ENCODE results near the gene HLA-DMB.
A peak's percentile ranks its signal among the peaks of the same experiment; 100 is the strongest.

HLA-DMB gene

GRCh38 chr6:32906539-32906938 is 34.3 kb downstream of the HLA-DMB start:
- no peak overlapping the region for H3K23ac ChIP-seq (ENCODE audit: low read length in 2 of 2)
- no peak overlapping the region for H2BK5ac ChIP-seq (ENCODE audit: low read depth, low read length, poor library complexity, severe bottlenecking)
- H3K9me3 ChIP-seq (ENCODE audit: control insufficient read depth, low read length): no peaks in the 10 kb centered on the region
- no peak overlapping the region for H3K14ac ChIP-seq (ENCODE audit: low read length in 2 of 2)
- no peak overlapping the region for H3K4me3 ChIP-seq (ENCODE audit: insufficient read depth in 1 of 2, low read depth in 1 of 2, low read length in 2 of 2)
- H3K4ac ChIP-seq (ENCODE audit: low read depth in 1 of 2, low read length in 2 of 2): no peak overlapping the region
- WGBS: no CpG with 5 or more reads among the region's 1 CpG
- H2AK5ac ChIP-seq (ENCODE audit: low read length, severe bottlenecking): no peak overlapping the region
- no peak overlapping the region for H2BK12ac ChIP-seq (ENCODE audit: low read length in 2 of 2)
- no peak overlapping the region for H4K8ac ChIP-seq (ENCODE audit: low read length)
- no peak overlapping the region for H2BK15ac ChIP-seq (ENCODE audit: low read depth, poor library complexity, severe bottlenecking)
- no peak overlapping the region for H3K18ac ChIP-seq (ENCODE audit: low read depth in 1 of 2, low read length in 2 of 2)
- H2BK120ac ChIP-seq (ENCODE audit: low read depth, low read length): no peak overlapping the region
- no peak overlapping the region for H2AFZ ChIP-seq (ENCODE audit: low read depth, low read length)
- peaks cover 1% of the 10 kb centered on the region for H3K79me1 ChIP-seq (replicated peaks; ENCODE audit: low read length, poor library complexity, severe bottlenecking)
- H3K27ac ChIP-seq (ENCODE audit: low read length, poor library complexity, severe bottlenecking): peak overlapping the region; percentile 84
- no peaks in the 10 kb centered on the region for H3K27me3 ChIP-seq (ENCODE audit: control insufficient read depth in 1 of 2, insufficient read depth in 1 of 2, low read length in 2 of 2)
- peaks cover 4% of the 10 kb centered on the region for H3K4me1 ChIP-seq (ENCODE audit: control insufficient read depth, insufficient read depth, low read depth, low read length)
- H4K91ac ChIP-seq (ENCODE audit: low read length): no peak overlapping the region
- H3K36me3 ChIP-seq (ENCODE audit: control insufficient read depth in 1 of 2, insufficient read depth in 2 of 2, low read depth in 1 of 2, low read length in 2 of 2): peaks cover 0 to under 1% of the 10 kb centered on the region in 2 experiments
- H3K4me2 ChIP-seq (ENCODE audit: low read length, poor library complexity, severe bottlenecking): peak overlapping the region; percentile 16
- H3K9ac ChIP-seq (ENCODE audit: low read length): no peak overlapping the region
- DNase-seq: no peak

GRCh38 chr6:32905078-32905477 is 35.8 kb downstream of the HLA-DMB start:
- Histone ChIP-seq H3K23ac (ENCODE audit: low read length in 2 of 2) (no peak overlapping the region), H3K79me1 (replicated peaks; ENCODE audit: low read length, poor library complexity, severe bottlenecking) (peaks cover 6% of the 10 kb centered on the region), H3K9me3 (ENCODE audit: control insufficient read depth, low read length) (no peaks in the 10 kb centered on the region), H4K8ac (ENCODE audit: low read length) (no peak overlapping the region), H3K9ac (ENCODE audit: low read length) (no peak overlapping the region), H4K91ac (ENCODE audit: low read length) (no peak overlapping the region), H3K14ac (ENCODE audit: low read length in 2 of 2) (no peak overlapping the region), H3K27ac (ENCODE audit: low read length, poor library complexity, severe bottlenecking) (no peak overlapping the region), H3K18ac (ENCODE audit: low read depth in 1 of 2, low read length in 2 of 2) (no peak overlapping the region), H2BK15ac (ENCODE audit: low read depth, poor library complexity, severe bottlenecking) (no peak overlapping the region), H2AK5ac (ENCODE audit: low read length, severe bottlenecking) (no peak overlapping the region), H2BK120ac (ENCODE audit: low read depth, low read length) (no peak overlapping the region), H3K4ac (ENCODE audit: low read depth in 1 of 2, low read length in 2 of 2) (no peak overlapping the region), H3K27me3 (ENCODE audit: control insufficient read depth in 1 of 2, insufficient read depth in 1 of 2, low read length in 2 of 2) (no peaks in the 10 kb centered on the region), H3K36me3 (ENCODE audit: control insufficient read depth in 1 of 2, insufficient read depth in 2 of 2, low read depth in 1 of 2, low read length in 2 of 2) (peaks cover 0 to 8% of the 10 kb centered on the region in 2 experiments), H2BK12ac (ENCODE audit: low read length in 2 of 2) (no peak overlapping the region), H3K4me3 (ENCODE audit: insufficient read depth in 1 of 2, low read depth in 1 of 2, low read length in 2 of 2) (no peak overlapping the region), H3K4me1 (ENCODE audit: control insufficient read depth, insufficient read depth, low read depth, low read length) (peaks cover 4% of the 10 kb centered on the region), H3K4me2 (ENCODE audit: low read length, poor library complexity, severe bottlenecking) (no peak overlapping the region), H2AFZ (ENCODE audit: low read depth, low read length) (no peak overlapping the region), H2BK5ac (ENCODE audit: low read depth, low read length, poor library complexity, severe bottlenecking) (no peak overlapping the region)
- 92% methylated on average over 1 of the region's 2 CpGs for WGBS
- no peak for DNase-seq

- H3K23ac ChIP-seq (ENCODE audit: low read length in 2 of 2): no peak overlapping the region
- no peak overlapping the region for H2BK15ac ChIP-seq (ENCODE audit: low read depth, poor library complexity, severe bottlenecking)
- no peak overlapping the region for H3K4ac ChIP-seq (ENCODE audit: low read depth in 1 of 2, low read length in 2 of 2)
- H3K18ac ChIP-seq (ENCODE audit: low read depth in 1 of 2, low read length in 2 of 2): no peak overlapping the region
- peaks cover 6% of the 10 kb centered on the region for H3K79me1 ChIP-seq (replicated peaks; ENCODE audit: low read length, poor library complexity, severe bottlenecking)
- H3K4me3 ChIP-seq (ENCODE audit: insufficient read depth in 1 of 2, low read depth in 1 of 2, low read length in 2 of 2): no peak overlapping the region
- H2BK12ac ChIP-seq (ENCODE audit: low read length in 2 of 2): no peak overlapping the region
- no peak overlapping the region for H3K4me2 ChIP-seq (ENCODE audit: low read length, poor library complexity, severe bottlenecking)
- no peak overlapping the region for H2BK5ac ChIP-seq (ENCODE audit: low read depth, low read length, poor library complexity, severe bottlenecking)
- H3K4me1 ChIP-seq (ENCODE audit: control insufficient read depth, insufficient read depth, low read depth, low read length): peaks cover 4% of the 10 kb centered on the region
- no peak overlapping the region for H3K27ac ChIP-seq (ENCODE audit: low read length, poor library complexity, severe bottlenecking)
- H2AK5ac ChIP-seq (ENCODE audit: low read length, severe bottlenecking): no peak overlapping the region
- peaks cover 0 to 8% of the 10 kb centered on the region in 2 experiments for H3K36me3 ChIP-seq (ENCODE audit: control insufficient read depth in 1 of 2, insufficient read depth in 2 of 2, low read depth in 1 of 2, low read length in 2 of 2)
- H4K91ac ChIP-seq (ENCODE audit: low read length): no peak overlapping the region
- H3K9ac ChIP-seq (ENCODE audit: low read length): no peak overlapping the region
- no peaks in the 10 kb centered on the region for H3K27me3 ChIP-seq (ENCODE audit: control insufficient read depth in 1 of 2, insufficient read depth in 1 of 2, low read length in 2 of 2)
- H2AFZ ChIP-seq (ENCODE audit: low read depth, low read length): no peak overlapping the region
- H2BK120ac ChIP-seq (ENCODE audit: low read depth, low read length): no peak overlapping the region
- H4K8ac ChIP-seq (ENCODE audit: low read length): no peak overlapping the region
- H3K9me3 ChIP-seq (ENCODE audit: control insufficient read depth, low read length): no peaks in the 10 kb centered on the region
- no peak for DNase-seq
- no peak overlapping the region for H3K14ac ChIP-seq (ENCODE audit: low read length in 2 of 2)
Measured at GRCh38 chr6:32903952-32904351, 36.9 kb downstream of the HLA-DMB start.

- Histone ChIP-seq H2BK5ac (ENCODE audit: low read depth, low read length, poor library complexity, severe bottlenecking) (no peak overlapping the region), H3K4me3 (ENCODE audit: insufficient read depth in 1 of 2, low read depth in 1 of 2, low read length in 2 of 2) (peak overlapping the region; percentile 75 to 96), H3K18ac (ENCODE audit: low read depth in 1 of 2, low read length in 2 of 2) (no peak overlapping the region), H4K91ac (ENCODE audit: low read length) (no peak overlapping the region), H3K4ac (ENCODE audit: low read depth in 1 of 2, low read length in 2 of 2) (no peak overlapping the region), H2BK12ac (ENCODE audit: low read length in 2 of 2) (no peak overlapping the region), H3K14ac (ENCODE audit: low read length in 2 of 2) (no peak overlapping the region), H3K9me3 (ENCODE audit: control insufficient read depth, low read length) (no peaks in the 10 kb centered on the region), H3K79me1 (replicated peaks; ENCODE audit: low read length, poor library complexity, severe bottlenecking) (peaks cover 21% of the 10 kb centered on the region), H2AFZ (ENCODE audit: low read depth, low read length) (peak overlapping the region; percentile 84), H2BK120ac (ENCODE audit: low read depth, low read length) (no peak overlapping the region), H3K4me1 (ENCODE audit: control insufficient read depth, insufficient read depth, low read depth, low read length) (peaks cover 10% of the 10 kb centered on the region), H2AK5ac (ENCODE audit: low read length, severe bottlenecking) (no peak overlapping the region), H3K23ac (ENCODE audit: low read length in 2 of 2) (no peak overlapping the region), H2BK15ac (ENCODE audit: low read depth, poor library complexity, severe bottlenecking) (no peak overlapping the region), H3K36me3 (ENCODE audit: control insufficient read depth in 1 of 2, insufficient read depth in 2 of 2, low read depth in 1 of 2, low read length in 2 of 2) (no peaks in the 10 kb centered on the region), H3K4me2 (ENCODE audit: low read length, poor library complexity, severe bottlenecking) (peak overlapping the region; percentile 72), H3K27me3 (ENCODE audit: control insufficient read depth in 1 of 2, insufficient read depth in 1 of 2, low read length in 2 of 2) (no peaks in the 10 kb centered on the region), H4K8ac (ENCODE audit: low read length) (no peak overlapping the region), H3K9ac (ENCODE audit: low read length) (peak overlapping the region; percentile 73), H3K27ac (ENCODE audit: low read length, poor library complexity, severe bottlenecking) (peak overlapping the region; percentile 45)
- DNase-seq: no peak
- under 1% methylated on average over 8 of the region's 8 CpGs for WGBS
Measured at GRCh38 chr6:32895006-32895345, 45.9 kb downstream of the HLA-DMB start.

Data from mesenchymal stem cell (in vitro differentiated cells and primary cell).